Measurements from ENCODE around the gene C1QTNF7.

The C1QTNF7 gene

DNA sequence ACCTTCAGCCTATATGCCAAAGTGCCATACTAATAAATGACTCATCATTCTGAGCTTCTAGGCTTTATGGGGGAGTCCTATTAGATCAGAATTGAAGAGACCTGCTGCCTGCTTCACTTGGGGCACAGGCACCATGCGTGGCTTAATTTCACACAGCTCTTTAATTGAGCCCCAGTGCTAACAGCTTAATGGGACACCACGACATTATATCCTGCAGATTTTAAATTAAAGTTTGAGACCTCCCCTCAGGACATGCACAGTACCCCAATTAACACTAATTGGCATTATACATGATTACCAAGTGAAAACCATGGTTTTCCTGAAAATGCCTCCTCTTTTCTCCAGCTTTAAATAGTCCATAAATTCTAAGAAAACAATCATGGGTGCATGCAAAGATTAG lies 6.8 kb downstream of the C1QTNF7 start:
- H4K8ac ChIP-seq (ENCODE audit: low read depth, low read length) = no peak overlapping the region
- no peaks in the 10 kb centered on the region for H3K27me3 ChIP-seq (ENCODE audit: control insufficient read depth in 3 of 3, insufficient read depth in 3 of 3, low read depth in 1 of 3, low read length in 3 of 3)
- no peak for DNase-seq (ENCODE audit: low spot score)
- no peaks in the 10 kb centered on the region for H3K36me3 ChIP-seq (replicated peaks in 1 of 2; ENCODE audit: control insufficient read depth in 2 of 2, insufficient read depth in 2 of 2, low read length in 2 of 2)
- H3K79me1 ChIP-seq (ENCODE audit: low read depth, low read length) = no peaks in the 10 kb centered on the region
- no peaks in the 10 kb centered on the region for H3K9me3 ChIP-seq (replicated peaks in 1 of 2; ENCODE audit: control insufficient read depth in 2 of 2, insufficient read depth in 1 of 2, low read depth in 1 of 2, low read length in 2 of 2)
- no peak overlapping the region for H3K9ac ChIP-seq (ENCODE audit: low read depth, low read length, poor library complexity)
- H4K91ac ChIP-seq (ENCODE audit: low read depth, low read length, poor library complexity) = no peak overlapping the region
- H2BK5ac ChIP-seq (ENCODE audit: low read length) = no peak overlapping the region
- H2BK120ac ChIP-seq (ENCODE audit: low read depth, low read length) = no peak overlapping the region
- H2BK12ac ChIP-seq (ENCODE audit: low read length) = no peak overlapping the region
- H3K4me1 ChIP-seq (ENCODE audit: control insufficient read depth in 2 of 2, insufficient read depth in 1 of 2, low read depth in 1 of 2, low read length in 2 of 2) = no peaks in the 10 kb centered on the region
- no peak overlapping the region for H3K27ac ChIP-seq (replicated peaks; ENCODE audit: low read length)
- no peak overlapping the region for H3K4ac ChIP-seq (ENCODE audit: low read length)
- no peak overlapping the region for H2AFZ ChIP-seq (ENCODE audit: low read length)
- no peak overlapping the region for H3K23ac ChIP-seq (ENCODE audit: low read depth, low read length, poor library complexity)
- H2BK15ac ChIP-seq (ENCODE audit: low read length) = no peak overlapping the region
- H3K18ac ChIP-seq (ENCODE audit: low read length) = no peak overlapping the region
- H3K4me3 ChIP-seq (ENCODE audit: low read length in 2 of 2) = no peak overlapping the region
- no peak overlapping the region for H3K4me2 ChIP-seq (ENCODE audit: insufficient read depth, low read length, poor library complexity, severe bottlenecking)
- no peak overlapping the region for H2AK5ac ChIP-seq (ENCODE audit: low read depth, low read length)
- H3K14ac ChIP-seq (ENCODE audit: low read length) = no peak overlapping the region
- WGBS, 2 donors (ENCODE audit: extremely low coverage in 2 of 2, insufficient read length in 2 of 2, insufficient replicate concordance in 1 of 2) = no CpG with 5 or more reads among the region's 2 CpGs

DNA sequence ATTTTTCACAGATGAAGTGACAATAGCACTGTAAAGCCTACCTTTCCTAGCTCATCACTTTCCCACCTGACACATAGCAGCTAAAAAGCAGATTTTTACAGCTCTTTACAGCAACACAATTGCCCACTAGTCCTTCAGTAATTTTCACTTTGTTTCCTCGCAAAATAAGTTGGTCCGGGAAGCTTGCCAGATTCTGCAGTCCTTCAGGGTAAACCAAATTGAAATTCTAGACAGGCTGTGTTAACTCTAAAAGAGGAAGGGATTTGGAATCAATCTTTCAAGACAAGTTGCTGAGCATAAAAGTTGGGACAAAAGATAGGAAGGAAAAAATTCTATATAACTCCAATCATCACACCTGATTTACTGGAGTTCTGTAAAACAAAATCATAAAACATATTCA lies 8.7 kb downstream of the C1QTNF7 start:
- Histone ChIP-seq H3K18ac (ENCODE audit: low read length) (no peak overlapping the region), H2BK15ac (ENCODE audit: low read length) (no peak overlapping the region)
- no CpG with 5 or more reads among the region's 2 CpGs for WGBS, 2 donors (ENCODE audit: extremely low coverage in 2 of 2, insufficient read length in 2 of 2, insufficient replicate concordance in 1 of 2)

DNA sequence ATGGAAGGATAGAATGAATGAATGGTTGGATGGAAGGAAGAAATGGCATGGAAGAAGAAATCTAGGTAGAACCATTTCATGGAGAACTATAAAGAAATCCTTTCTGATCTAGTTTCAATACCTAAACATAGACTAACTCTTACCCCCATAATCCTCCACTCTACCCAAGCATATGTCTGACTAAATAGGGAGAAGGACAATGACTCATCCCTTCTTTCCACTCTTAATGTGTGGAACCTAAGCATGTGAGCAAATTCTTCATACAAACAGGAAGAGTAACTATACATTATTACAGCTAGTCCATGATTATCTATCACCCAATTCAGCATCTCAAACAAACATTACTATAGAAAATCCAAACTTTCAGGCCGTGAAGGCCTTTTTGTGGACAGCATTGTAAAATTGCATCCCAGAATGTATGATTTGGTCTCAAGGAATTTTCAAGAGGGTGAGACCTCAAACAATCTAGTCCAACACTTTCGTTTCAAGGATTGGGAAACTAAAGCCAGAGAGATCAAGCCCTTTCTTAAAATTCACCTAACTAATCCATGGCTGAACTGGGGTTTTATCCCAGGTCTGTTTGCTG lies 11.2 kb downstream of the C1QTNF7 start:
- no peak overlapping the region for H3K4me2 ChIP-seq (ENCODE audit: insufficient read depth, low read length, poor library complexity, severe bottlenecking)
- H3K4me1 ChIP-seq (ENCODE audit: control insufficient read depth in 2 of 2, insufficient read depth in 1 of 2, low read depth in 1 of 2, low read length in 2 of 2) = no peaks in the 10 kb centered on the region
- H2BK12ac ChIP-seq (ENCODE audit: low read length) = no peak overlapping the region
- no peak overlapping the region for H2BK120ac ChIP-seq (ENCODE audit: low read depth, low read length)
- no peak overlapping the region for H3K18ac ChIP-seq (ENCODE audit: low read length)
- H2AFZ ChIP-seq (ENCODE audit: low read length) = no peak overlapping the region
- no peaks in the 10 kb centered on the region for H3K27me3 ChIP-seq (ENCODE audit: control insufficient read depth in 3 of 3, insufficient read depth in 3 of 3, low read depth in 1 of 3, low read length in 3 of 3)
- H3K23ac ChIP-seq (ENCODE audit: low read depth, low read length, poor library complexity) = no peak overlapping the region
- DNase-seq (ENCODE audit: low spot score) = no peak
- no peak overlapping the region for H2BK15ac ChIP-seq (ENCODE audit: low read length)
- no peak overlapping the region for H3K4ac ChIP-seq (ENCODE audit: low read length)
- H2BK5ac ChIP-seq (ENCODE audit: low read length) = no peak overlapping the region
- H3K14ac ChIP-seq (ENCODE audit: low read length) = no peak overlapping the region
- no peak overlapping the region for H3K27ac ChIP-seq (replicated peaks; ENCODE audit: low read length)
- no peaks in the 10 kb centered on the region for H3K79me1 ChIP-seq (ENCODE audit: low read depth, low read length)
- no peak overlapping the region for H4K91ac ChIP-seq (ENCODE audit: low read depth, low read length, poor library complexity)
- no peak overlapping the region for H2AK5ac ChIP-seq (ENCODE audit: low read depth, low read length)
- H3K9ac ChIP-seq (ENCODE audit: low read depth, low read length, poor library complexity) = no peak overlapping the region
- no peak overlapping the region for H4K8ac ChIP-seq (ENCODE audit: low read depth, low read length)
- H3K36me3 ChIP-seq (replicated peaks in 1 of 2; ENCODE audit: control insufficient read depth in 2 of 2, insufficient read depth in 2 of 2, low read length in 2 of 2) = no peaks in the 10 kb centered on the region
- no peaks in the 10 kb centered on the region for H3K9me3 ChIP-seq (replicated peaks in 1 of 2; ENCODE audit: control insufficient read depth in 2 of 2, insufficient read depth in 1 of 2, low read depth in 1 of 2, low read length in 2 of 2)
- no CpG with 5 or more reads among the region's 2 CpGs for WGBS, 2 donors (ENCODE audit: extremely low coverage in 2 of 2, insufficient read length in 2 of 2, insufficient replicate concordance in 1 of 2)
- H3K4me3 ChIP-seq (ENCODE audit: low read length in 2 of 2) = no peak overlapping the region

More for the DNA sequence above, 8.7 kb downstream of the C1QTNF7 start:
- no peak overlapping the region for H2BK120ac ChIP-seq (ENCODE audit: low read depth, low read length)
- H2AFZ ChIP-seq (ENCODE audit: low read length) = no peak overlapping the region
- H2BK12ac ChIP-seq (ENCODE audit: low read length) = no peak overlapping the region
- H3K4me2 ChIP-seq (ENCODE audit: insufficient read depth, low read length, poor library complexity, severe bottlenecking) = no peak overlapping the region
- no peaks in the 10 kb centered on the region for H3K4me1 ChIP-seq (ENCODE audit: control insufficient read depth in 2 of 2, insufficient read depth in 1 of 2, low read depth in 1 of 2, low read length in 2 of 2)
- H2BK5ac ChIP-seq (ENCODE audit: low read length) = no peak overlapping the region
- DNase-seq (ENCODE audit: low spot score) = no peak
- H4K8ac ChIP-seq (ENCODE audit: low read depth, low read length) = no peak overlapping the region
- no peaks in the 10 kb centered on the region for H3K36me3 ChIP-seq (replicated peaks in 1 of 2; ENCODE audit: control insufficient read depth in 2 of 2, insufficient read depth in 2 of 2, low read length in 2 of 2)
- H3K9ac ChIP-seq (ENCODE audit: low read depth, low read length, poor library complexity) = no peak overlapping the region
- H3K14ac ChIP-seq (ENCODE audit: low read length) = no peak overlapping the region
- H3K27ac ChIP-seq (replicated peaks; ENCODE audit: low read length) = no peak overlapping the region
- H3K79me1 ChIP-seq (ENCODE audit: low read depth, low read length) = no peaks in the 10 kb centered on the region
- no peak overlapping the region for H3K23ac ChIP-seq (ENCODE audit: low read depth, low read length, poor library complexity)
- no peak overlapping the region for H3K4ac ChIP-seq (ENCODE audit: low read length)
- H4K91ac ChIP-seq (ENCODE audit: low read depth, low read length, poor library complexity) = no peak overlapping the region
- H3K4me3 ChIP-seq (ENCODE audit: low read length in 2 of 2) = no peak overlapping the region
- H3K27me3 ChIP-seq (ENCODE audit: control insufficient read depth in 3 of 3, insufficient read depth in 3 of 3, low read depth in 1 of 3, low read length in 3 of 3) = no peaks in the 10 kb centered on the region
- no peak overlapping the region for H2AK5ac ChIP-seq (ENCODE audit: low read depth, low read length)
- H3K9me3 ChIP-seq (replicated peaks in 1 of 2; ENCODE audit: control insufficient read depth in 2 of 2, insufficient read depth in 1 of 2, low read depth in 1 of 2, low read length in 2 of 2) = no peaks in the 10 kb centered on the region

DNA sequence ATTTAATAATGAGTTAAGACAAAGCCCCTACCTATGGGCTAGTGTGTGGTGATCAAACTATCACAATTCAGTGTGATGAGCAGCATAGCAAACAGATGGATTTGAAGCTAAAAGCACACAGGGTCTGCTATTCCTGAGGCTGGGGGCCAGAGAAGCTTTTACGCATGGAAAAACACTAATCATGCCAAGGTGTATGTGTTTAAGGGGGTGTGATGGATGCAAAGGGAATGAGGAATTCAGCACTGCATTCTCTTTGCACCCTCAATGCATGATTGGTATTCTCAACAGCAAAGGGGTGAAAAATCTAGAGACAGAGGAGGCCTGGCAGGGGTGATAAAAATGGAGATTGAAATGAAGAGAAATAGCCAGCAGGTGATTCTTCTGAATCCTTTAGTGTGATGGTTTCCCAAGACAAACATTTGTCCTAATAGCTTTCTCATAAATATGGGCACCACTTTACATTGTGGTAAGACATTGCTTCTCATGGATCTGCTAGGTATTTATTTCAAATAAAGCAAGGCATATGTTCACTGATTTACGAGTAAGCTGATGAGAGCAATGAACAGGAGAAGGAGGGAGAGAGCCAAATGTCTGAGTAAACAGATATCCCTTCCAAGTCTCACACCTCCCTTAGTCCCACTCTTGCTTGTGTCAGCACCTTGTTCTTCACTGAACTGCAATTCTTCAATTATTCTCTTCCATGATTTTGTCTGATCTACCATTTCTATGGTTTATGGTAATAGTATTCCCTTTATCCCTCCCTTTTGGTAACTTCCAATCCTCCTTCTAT lies 15.7 kb downstream of the C1QTNF7 start:
- H3K9me3 ChIP-seq (replicated peaks in 1 of 2; ENCODE audit: control insufficient read depth in 2 of 2, insufficient read depth in 1 of 2, low read depth in 1 of 2, low read length in 2 of 2) = no peaks in the 10 kb centered on the region
- no peak overlapping the region for H3K4me3 ChIP-seq (ENCODE audit: low read length in 2 of 2)
- H2BK15ac ChIP-seq (ENCODE audit: low read length) = no peak overlapping the region
- no peak overlapping the region for H3K4ac ChIP-seq (ENCODE audit: low read length)
- H3K14ac ChIP-seq (ENCODE audit: low read length) = no peak overlapping the region
- H3K23ac ChIP-seq (ENCODE audit: low read depth, low read length, poor library complexity) = no peak overlapping the region
- no peak overlapping the region for H2BK12ac ChIP-seq (ENCODE audit: low read length)
- no peak overlapping the region for H3K4me2 ChIP-seq (ENCODE audit: insufficient read depth, low read length, poor library complexity, severe bottlenecking)
- H2AFZ ChIP-seq (ENCODE audit: low read length) = no peak overlapping the region
- no peak overlapping the region for H3K18ac ChIP-seq (ENCODE audit: low read length)
- no peaks in the 10 kb centered on the region for H3K4me1 ChIP-seq (ENCODE audit: control insufficient read depth in 2 of 2, insufficient read depth in 1 of 2, low read depth in 1 of 2, low read length in 2 of 2)
- H3K9ac ChIP-seq (ENCODE audit: low read depth, low read length, poor library complexity) = no peak overlapping the region
- no CpG with 5 or more reads among the region's 2 CpGs for WGBS, 2 donors (ENCODE audit: extremely low coverage in 2 of 2, insufficient read length in 2 of 2, insufficient replicate concordance in 1 of 2)
- no peak for DNase-seq (ENCODE audit: low spot score)
- no peaks in the 10 kb centered on the region for H3K36me3 ChIP-seq (replicated peaks in 1 of 2; ENCODE audit: control insufficient read depth in 2 of 2, insufficient read depth in 2 of 2, low read length in 2 of 2)
- no peak overlapping the region for H4K91ac ChIP-seq (ENCODE audit: low read depth, low read length, poor library complexity)
- H2AK5ac ChIP-seq (ENCODE audit: low read depth, low read length) = no peak overlapping the region
- H3K27me3 ChIP-seq (ENCODE audit: control insufficient read depth in 3 of 3, insufficient read depth in 3 of 3, low read depth in 1 of 3, low read length in 3 of 3) = no peaks in the 10 kb centered on the region
- no peak overlapping the region for H2BK120ac ChIP-seq (ENCODE audit: low read depth, low read length)
- no peak overlapping the region for H3K27ac ChIP-seq (replicated peaks; ENCODE audit: low read length)
- no peaks in the 10 kb centered on the region for H3K79me1 ChIP-seq (ENCODE audit: low read depth, low read length)
- H4K8ac ChIP-seq (ENCODE audit: low read depth, low read length) = no peak overlapping the region
- H2BK5ac ChIP-seq (ENCODE audit: low read length) = no peak overlapping the region
